Limb (tissue), 2 donors: ENCODE measurements around the gene IMP3.

ENCODE experiments used
- DNase-seq, 2 donors: peaks; one replicate each; pipeline ENCODE4 v3.0.0-alpha.2; 2016; ENCODE audit errors: extremely low spot score in 2 of 2

Gene IMP3

GRCh38 chr15:75672646-75673425 lies 32.8 kb upstream of the IMP3 start:
- DNase-seq: no peak

GRCh38 chr15:75671730-75672602 lies 31.9 kb upstream of the IMP3 start:
- no peak for DNase-seq

GRCh38 chr15:75669879-75670212 lies 29.8 kb upstream of the IMP3 start:
- DNase-seq: no peak

- DNase-seq: no peak
These were observed 29.3 kb upstream of the IMP3 start for GRCh38 chr15:75669191-75669878.

GRCh38 chr15:75666823-75667501 lies 26.9 kb upstream of the IMP3 start:
- peak in 1 of 2 donors; percentile 56 for DNase-seq

GRCh38 chr15:75663931-75664421 lies 24.0 kb upstream of the IMP3 start:
- DNase-seq: no peak

GRCh38 chr15:75662823-75663519 lies 22.9 kb upstream of the IMP3 start:
- DNase-seq: no peak

- no peak for DNase-seq
These were observed 21.7 kb upstream of the IMP3 start for GRCh38 chr15:75661756-75662140.

- no peak for DNase-seq
These were observed 21.2 kb upstream of the IMP3 start for GRCh38 chr15:75661100-75661755.

- DNase-seq: no peak
These were observed 20.1 kb upstream of the IMP3 start for GRCh38 chr15:75659928-75660645.

- no peak for DNase-seq
These were observed 19.2 kb upstream of the IMP3 start for GRCh38 chr15:75659141-75659771.

- DNase-seq: no peak
These were observed 16.8 kb upstream of the IMP3 start for GRCh38 chr15:75656813-75657212.

- DNase-seq: no peak
These were observed 16.3 kb upstream of the IMP3 start for GRCh38 chr15:75656331-75656730.

GRCh38 chr15:75655931-75656330 lies 15.9 kb upstream of the IMP3 start:
- DNase-seq: no peak

- DNase-seq: no peak
These were observed 14.3 kb upstream of the IMP3 start for GRCh38 chr15:75654201-75654907.

GRCh38 chr15:75653347-75653913 lies 13.4 kb upstream of the IMP3 start:
- DNase-seq: no peak

GRCh38 chr15:75651810-75652543 lies 12.0 kb upstream of the IMP3 start:
- no peak for DNase-seq
